H1 (cell line): ENCODE results near the gene TRA2A. TPM values are rescaled to one million over a fixed set of nuclear protein-coding genes. Genes with fewer than 3 reads are reported as not detected.

ENCODE experiments used
- CTCF ChIA-PET: fragments of 300-600 bp; sonication (Branson Sonifier 250); formaldehyde crosslinking; loops from one replicate; lab custom pipeline; 2021; ENCODE audit not compliant: partially characterized antibody; lab: Charles Lee
- POLR2A ChIA-PET: fragments of 300-600 bp; sonication (Branson Sonifier 250); formaldehyde crosslinking; loops from one replicate; lab custom pipeline; 2021; ENCODE audit warnings: inconsistent platforms; ENCODE audit not compliant: partially characterized antibody; lab: Charles Lee
- DNase-seq, 2 experiments: peaks; one replicate each; pipeline versions ENCODE4 v3.0.0 to v3.0.0-alpha.2; 2010 to 2022; ENCODE audit warnings: low spot score in 2 of 2, low read depth in 1 of 2, mixed read lengths in 1 of 2
- FAIRE-seq: peaks from 2 replicates; lab custom pipeline; 2011; peaks lifted over from hg19 to GRCh38; lab: Jason Lieb, UNC
- H2AFZ ChIP-seq: 2 replicates; pipeline ENCODE4 v1.8.1; 2012; ENCODE audit warnings: low read length, inconsistent platforms
- H2AK5ac ChIP-seq: 2 replicates; pipeline ENCODE4 v1.6.1; 2013; ENCODE audit warnings: low read depth, low read length
- H2BK120ac ChIP-seq: replicated peaks from 2 replicates; pipeline ENCODE3; 2013; ENCODE audit warnings: low read depth, low read length, inconsistent platforms
- H2BK12ac ChIP-seq: 2 replicates; pipeline ENCODE4 v1.6.1; 2013; ENCODE audit warnings: low read depth, low read length
- H2BK15ac ChIP-seq: 2 replicates; pipeline ENCODE4 v1.6.1; 2013; ENCODE audit warnings: low read length
- H2BK20ac ChIP-seq: 2 replicates; pipeline ENCODE4 v1.6.1; 2013; ENCODE audit warnings: low read length
- H2BK5ac ChIP-seq: 2 replicates; pipeline ENCODE4 v1.6.1; 2013; ENCODE audit warnings: low read depth, low read length
- H3K14ac ChIP-seq: 2 replicates; pipeline ENCODE4 v1.6.1; 2013; ENCODE audit warnings: inconsistent platforms; ENCODE audit not compliant: insufficient read length
- H3K18ac ChIP-seq: 2 replicates; pipeline ENCODE4 v1.6.1; 2013; ENCODE audit warnings: low read length; ENCODE audit errors: extremely low read depth
- H3K23ac ChIP-seq: 2 replicates; pipeline ENCODE4 v1.6.1; 2013; ENCODE audit warnings: inconsistent platforms; ENCODE audit not compliant: insufficient read length
- H3K23me2 ChIP-seq: 2 replicates; pipeline ENCODE4 v1.6.1; 2013; ENCODE audit warnings: low read depth, low read length
- H3K27ac ChIP-seq: 2 replicates; pipeline ENCODE4 v1.6.1; 2011; ENCODE audit warnings: low read depth, low read length, inconsistent platforms
- H3K27me3 ChIP-seq, 4 experiments: replicated peaks in 1 of 4; 1 replicate in 1 of 4; 2 replicates in 3 of 4; pipeline versions ENCODE4 v1.6.1 to v1.8.1; 2011 to 2013; ENCODE audit warnings: low read length in 3 of 4, mild to moderate bottlenecking in 3 of 4, inconsistent platforms in 2 of 4, mixed read lengths in 2 of 4, moderate library complexity in 1 of 4; ENCODE audit not compliant: control insufficient read depth in 3 of 4, insufficient read depth in 3 of 4; ENCODE audit errors: extremely low read depth in 1 of 4
- H3K36me3 ChIP-seq, 4 experiments: 2 replicates each; pipeline versions ENCODE4 v1.6.1 to v1.8.1; 2011 to 2013; ENCODE audit warnings: mild to moderate bottlenecking in 4 of 4, low read length in 3 of 4, moderate library complexity in 2 of 4, control low read depth in 1 of 4, inconsistent platforms in 1 of 4; ENCODE audit not compliant: insufficient read depth in 4 of 4, control insufficient read depth in 2 of 4
- H3K4ac ChIP-seq: replicated peaks from 2 replicates; pipeline ENCODE3; 2013; ENCODE audit warnings: low read length, low read depth, mixed read lengths, inconsistent platforms; ENCODE audit not compliant: insufficient read length
- H3K4me1 ChIP-seq, 4 experiments: replicated peaks in 1 of 4; 1 replicate in 1 of 4; 2 replicates in 3 of 4; pipeline versions ENCODE4 v1.6.1 to v1.8.1; 2011 to 2013; ENCODE audit warnings: low read length in 3 of 4, inconsistent platforms in 2 of 4, mixed read lengths in 1 of 4; ENCODE audit not compliant: insufficient read depth in 4 of 4, control insufficient read depth in 3 of 4
- H3K4me2 ChIP-seq, 2 experiments: 2 replicates each; pipeline versions ENCODE4 v1.6.1 to v1.8.1; 2011 to 2013; ENCODE audit warnings: low read depth in 2 of 2, low read length in 2 of 2, control low read depth in 1 of 2, inconsistent platforms in 1 of 2, mild to moderate bottlenecking in 1 of 2; ENCODE audit not compliant: insufficient read depth in 1 of 2
- H3K4me3 ChIP-seq, 4 experiments: fragments of 200-600, 300-600 bp in 1 of 4; sonication (generic), shearing (Covaris generic), sonication (Bioruptor Twin) in 1 of 4; 2 replicates each; pipeline versions ENCODE4 v1.5.1 to v1.8.1; 2011 to 2016; ENCODE audit warnings: low read length in 4 of 4, low read depth in 3 of 4, control low read depth in 2 of 4, inconsistent platforms in 2 of 4, mild to moderate bottlenecking in 2 of 4, mixed read lengths in 1 of 4, moderate library complexity in 1 of 4; ENCODE audit not compliant: insufficient read depth in 2 of 4; ENCODE audit errors: extremely low read depth in 1 of 4
- H3K56ac ChIP-seq: replicated peaks from 2 replicates; pipeline ENCODE3; 2013; ENCODE audit warnings: low read depth, mild to moderate bottlenecking, mixed read lengths, low read length, inconsistent platforms; ENCODE audit not compliant: insufficient read length
- H3K79me1 ChIP-seq: 2 replicates; pipeline ENCODE4 v1.6.1; 2013; ENCODE audit warnings: low read depth, low read length, control low read depth
- H3K79me2 ChIP-seq, 2 experiments: 2 replicates each; pipeline versions ENCODE4 v1.6.1 to v1.8.1; 2012 to 2013; ENCODE audit warnings: low read length in 2 of 2, mild to moderate bottlenecking in 2 of 2, inconsistent platforms in 1 of 2; ENCODE audit not compliant: insufficient read depth in 2 of 2, control insufficient read depth in 1 of 2
- H3K9ac ChIP-seq, 4 experiments: replicated peaks in 1 of 4; 1 replicate in 1 of 4; 2 replicates in 3 of 4; pipeline versions ENCODE4 v1.6.1 to v1.8.1; 2011 to 2013; ENCODE audit warnings: low read depth in 3 of 4, low read length in 3 of 4, control low read depth in 2 of 4, mild to moderate bottlenecking in 2 of 4, moderate library complexity in 2 of 4, inconsistent platforms in 1 of 4; ENCODE audit errors: extremely low read depth in 1 of 4
- H3K9me3 ChIP-seq, 2 experiments: 2 replicates each; pipeline versions ENCODE4 v1.6.1 to v1.8.1; 2012 to 2013; ENCODE audit warnings: mild to moderate bottlenecking in 2 of 2, moderate library complexity in 2 of 2, control low read depth in 1 of 2, inconsistent platforms in 1 of 2, low read depth in 1 of 2, low read length in 1 of 2, mixed read lengths in 1 of 2; ENCODE audit not compliant: insufficient read depth in 2 of 2
- H4K20me1 ChIP-seq, 2 experiments: replicated peaks in 1 of 2; 2 replicates each; pipeline versions ENCODE3 to v1.8.1; 2011 to 2013; ENCODE audit warnings: inconsistent platforms in 2 of 2, low read length in 2 of 2, mild to moderate bottlenecking in 1 of 2; ENCODE audit not compliant: insufficient read depth in 2 of 2, control insufficient read depth in 1 of 2
- H4K5ac ChIP-seq: 2 replicates; pipeline ENCODE4 v1.6.1; 2013; ENCODE audit warnings: low read length, low read depth, mixed read lengths, inconsistent platforms; ENCODE audit not compliant: insufficient read length
- H4K8ac ChIP-seq: 2 replicates; pipeline ENCODE4 v1.8.0; 2013; ENCODE audit warnings: mild to moderate bottlenecking, moderate library complexity, low read length, inconsistent platforms; ENCODE audit not compliant: insufficient read depth; ENCODE audit errors: extremely low read depth
- H4K91ac ChIP-seq: replicated peaks from 2 replicates; pipeline ENCODE3; 2013; ENCODE audit warnings: low read length, mixed read lengths, inconsistent platforms; ENCODE audit not compliant: insufficient read length
- POLR2A ChIP-seq, 2 experiments: IDR thresholded peaks; 1 replicate in 1 of 2; 2 replicates in 1 of 2; pipeline ENCODE4 v1.6.1; 2011; ENCODE audit warnings: low read depth in 2 of 2, low read length in 2 of 2, mild to moderate bottlenecking in 2 of 2; ENCODE audit errors: control extremely low read depth in 1 of 2
- POLR2AphosphoS5 ChIP-seq: IDR thresholded peaks from 2 replicates; pipeline ENCODE4 v1.6.1; 2011; ENCODE audit warnings: low read depth, low read length
- RBBP5 ChIP-seq: IDR thresholded peaks from 2 replicates; pipeline ENCODE4 v1.7.1; 2012; ENCODE audit warnings: low read depth, mild to moderate bottlenecking, inconsistent platforms, low read length, moderate library complexity, borderline replicate concordance
- WGBS, 2 experiments: shearing (Covaris generic) in 1 of 2; methylation state at CpG; one replicate each; pipeline versions ENCODE4 v1.1.6 to v1.1.7; 2013 to 2015; ENCODE audit warnings: low lambda C conversion rate in 2 of 2, mixed read lengths in 2 of 2, inconsistent platforms in 1 of 2, low coverage in 1 of 2, missing lambda C conversion rate in 1 of 2; ENCODE audit not compliant: insufficient replicate concordance in 2 of 2, insufficient coverage in 1 of 2, insufficient read length in 1 of 2; ENCODE audit errors: extremely low coverage in 1 of 2, missing lambda C conversion rate in 1 of 2; 5-methylcytosine and 5-hydroxymethylcytosine counted together
- polyA plus RNA-seq, 7 experiments: library from polyadenylated mRNA; depleted of rRNA in 3 of 7; stranded (reverse) in 5 of 7; unstranded in 2 of 7; fragments of >200 nt in 5 of 7; fragments of 200-250 nt in 2 of 7; gene quantifications; 1 replicate in 5 of 7; 2 replicates in 1 of 7; 4 replicates in 1 of 7; pipeline versions ENCODE4 v1.2.1 to v1.2.3, GENCODE V29; 2011 to 2013; ENCODE audit warnings: missing spikeins in 2 of 7, mixed read lengths in 2 of 7
- total RNA-seq: library from RNA; stranded (reverse); fragmentation: NEBNext Ultra II Directional; extraction: Animal tissue kit (Norgen Biotek cat#: 25700); gene quantifications from 2 replicates; pipeline ENCODE4 v1.2.1, GENCODE V29; 2021

Gene TRA2A
- total and polyA plus RNA-seq, 2 of the 8 experiments (the other 6 are each of a cell fraction or from before 2014, with no cell fraction given), result 116 to 125 TPM

DNA sequence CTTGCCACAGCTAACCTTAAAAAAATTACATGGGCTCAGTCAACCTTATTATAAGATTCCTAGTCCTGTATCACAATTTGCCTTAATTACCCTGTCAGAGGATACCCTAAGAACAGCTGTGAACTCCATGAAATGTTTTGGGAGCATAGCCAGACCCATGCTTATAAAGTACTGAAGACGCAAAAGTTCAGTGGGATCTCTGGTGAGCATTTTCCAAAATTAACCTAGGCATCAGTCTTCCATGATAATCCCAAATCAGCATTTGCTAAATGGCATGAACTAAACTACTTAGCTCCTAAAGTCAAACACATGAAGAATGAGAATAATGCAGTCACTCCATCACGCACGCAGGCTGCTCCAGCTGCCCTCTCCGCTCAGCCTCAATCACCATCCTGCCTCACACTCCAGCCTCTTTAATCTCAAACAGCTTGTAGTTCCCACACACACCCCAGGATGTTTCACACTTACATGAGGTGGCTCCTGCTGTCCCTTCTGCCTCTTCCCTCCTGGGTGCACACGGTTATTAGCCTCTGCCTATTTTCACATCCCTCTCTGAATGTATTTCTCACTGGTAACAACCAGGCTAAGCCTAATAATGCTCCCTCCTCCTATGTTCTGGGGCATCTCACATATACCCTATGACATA lies 76.8 kb downstream of the TRA2A start:
- Histone ChIP-seq H3K14ac (no peak overlapping the region), H3K23me2 (no peaks in the 10 kb centered on the region), H3K4me1 (peaks cover 0 to 14% (median 10%) of the 10 kb centered on the region in 4 experiments; a peak in 6 of 7 replicates), H4K5ac (no peak overlapping the region), H2BK12ac (no peak overlapping the region), H3K23ac (no peak overlapping the region), H3K9ac (no peak overlapping the region), H3K9me3 (no peaks in the 10 kb centered on the region), H3K36me3 (peaks cover 0 to 9% (median under 1%) of the 10 kb centered on the region in 4 experiments; a peak in 3 of 8 replicates), H4K20me1 (peaks cover 35 to 50% of the 10 kb centered on the region in 2 experiments), H4K8ac (no peak overlapping the region), H3K79me2 (peaks cover 59 to 100% of the 10 kb centered on the region in 2 experiments), H3K27me3 (no peaks in the 10 kb centered on the region), H2BK20ac (no peak overlapping the region), H3K27ac (no peak overlapping the region), H2BK15ac (no peak overlapping the region), H3K4ac (no peak overlapping the region), H2AK5ac (no peak overlapping the region), H3K4me3 (no peak overlapping the region), H2BK120ac (no peak overlapping the region), H3K4me2 (peak overlapping the region in 1 of 2 experiments; percentile 27; a peak in 1 of 4 replicates), H3K56ac (no peak overlapping the region), H3K79me1 (peaks cover 4% of the 10 kb centered on the region; the same call in 1 of the 2 replicates), H2AFZ (no peak overlapping the region), H4K91ac (no peak overlapping the region), H2BK5ac (no peak overlapping the region), H3K18ac (no peak overlapping the region)
- FAIRE-seq (no peak), DNase-seq (no peak)
- POLR2A ChIA-PET, result interaction anchor here (0.7 to 2.5 kb wide), 9 partner anchors 9 to 74 kb away, joined by 3 to 8 read pairs (median 4); no protein-coding TSS in a partner anchor
- TF ChIP-seq POLR2AphosphoS5 (peak; percentile 41; the same call in 1 of the 2 replicates), POLR2A (IDR thresholded peaks at IDR 0.05; ENCODE audit: control extremely low read depth in 1 of 2, low read depth in 2 of 2, low read length in 2 of 2) (peak in 1 of 2 experiments; percentile 35; a peak in 1 of 3 replicates), RBBP5 (no peak)
- WGBS, 2 experiments, result 89% methylated on average over 5 of the region's 5 CpGs; no CpG with 5 or more reads in 1 of the 2 experiments
- CTCF ChIA-PET, result interaction anchor here (1.3 to 2.9 kb wide), 5 partner anchors 9 to 24 kb away, joined by 3 to 11 read pairs (median 4); no protein-coding TSS in a partner anchor
